NK-92 treated with Interleukin-12 subunit alpha and Interleukin-12 subunit beta, amount 100 ng/mL, for 24 hours (cell line): Measurements from ENCODE around the gene AFDN.

Experiments used
- DNase-seq: peaks from one replicate; lab custom pipeline; 2025; lab: John Stamatoyannopoulos, UW

AFDN gene

DNA sequence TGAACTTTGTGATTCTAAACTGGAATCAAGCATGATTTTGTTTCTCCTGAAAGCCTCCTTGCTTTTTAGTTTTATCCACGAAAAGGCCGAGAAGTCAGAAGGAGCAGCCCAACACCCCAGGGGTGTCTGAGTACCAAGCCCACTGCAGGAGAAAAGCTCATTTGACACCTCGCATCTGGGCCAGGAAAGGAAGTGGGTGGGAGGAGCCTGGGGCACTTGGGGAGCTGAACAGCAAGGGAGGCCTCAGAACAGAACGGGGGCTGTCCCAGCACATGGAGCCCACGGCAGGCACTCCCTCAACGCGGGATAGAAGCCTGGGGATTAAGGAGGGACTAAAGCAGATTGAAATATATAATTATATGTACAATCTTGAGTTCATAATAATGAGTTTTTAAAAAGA, 177.3 kb downstream of the AFDN start:
- no peak for DNase-seq

- no peak for DNase-seq
Observed at GRCh38 chr6:168004945-168005344, 178.2 kb downstream of the AFDN start.

DNA sequence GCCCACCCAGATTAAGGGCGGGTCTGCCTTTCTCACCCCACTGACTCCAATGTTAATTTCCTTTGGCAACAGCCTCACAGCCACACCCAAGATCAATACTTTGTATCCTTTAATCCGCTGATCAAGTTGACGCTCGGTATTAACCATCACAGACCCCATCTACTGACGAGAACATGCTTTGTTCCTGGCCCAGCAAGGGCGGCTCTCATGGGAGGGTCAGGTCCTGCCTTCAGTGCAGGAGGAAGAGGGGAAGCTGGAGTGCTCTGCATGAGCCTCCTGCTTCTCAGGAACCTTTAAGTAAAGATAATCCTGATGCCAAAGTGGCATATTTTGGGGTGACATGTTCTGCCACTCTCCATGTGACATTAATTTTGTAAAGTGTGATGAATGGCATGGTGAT, 179.1 kb downstream of the AFDN start:
- no peak for DNase-seq

- DNase-seq, result no peak
Observed at GRCh38 chr6:168007592-168008338, 181.1 kb downstream of the AFDN start.

- no peak for DNase-seq
Observed at GRCh38 chr6:168009331-168009730, 182.6 kb downstream of the AFDN start.

GRCh38 chr6:168011291-168011690, 184.6 kb downstream of the AFDN start:
- no peak for DNase-seq

GRCh38 chr6:168012431-168013249, 185.9 kb downstream of the AFDN start:
- no peak for DNase-seq

DNA sequence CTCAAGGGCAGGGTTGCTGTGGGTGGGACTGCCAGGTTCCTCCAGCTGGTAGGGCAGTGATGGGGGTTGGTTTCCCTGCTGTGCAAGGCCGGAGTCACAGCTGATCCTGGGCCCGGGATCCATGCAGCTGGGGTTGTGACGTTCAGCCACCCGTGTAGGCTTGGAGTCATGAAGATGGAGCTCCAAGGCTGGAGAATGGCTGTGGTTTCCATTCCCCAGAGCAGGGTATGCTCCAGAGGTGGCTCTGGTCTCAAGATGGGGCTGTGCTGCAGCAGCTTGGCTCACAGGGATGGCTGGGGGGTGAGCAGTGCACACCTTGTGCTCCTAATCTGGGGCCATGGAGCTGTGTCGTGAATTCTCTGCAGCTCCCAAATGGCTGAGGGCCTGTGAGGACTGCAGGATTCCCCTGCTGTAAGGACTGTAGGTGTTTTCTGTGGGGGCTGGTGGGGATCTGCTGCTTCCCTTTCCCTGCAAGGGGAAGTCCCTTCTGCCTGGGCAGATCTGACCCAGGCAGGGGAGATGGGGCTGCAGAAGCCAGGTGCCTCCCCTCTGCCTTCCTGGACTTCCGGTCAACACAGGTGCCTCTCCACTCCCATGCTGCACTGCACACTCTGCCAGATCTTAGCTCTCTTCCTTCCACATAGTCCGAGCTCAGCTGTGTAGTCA, 186.7 kb downstream of the AFDN start:
- no peak for DNase-seq

- no peak for DNase-seq
Observed at GRCh38 chr6:168014428-168014827, 187.7 kb downstream of the AFDN start.

GRCh38 chr6:168015009-168015408, 188.3 kb downstream of the AFDN start:
- DNase-seq, result no peak

DNA sequence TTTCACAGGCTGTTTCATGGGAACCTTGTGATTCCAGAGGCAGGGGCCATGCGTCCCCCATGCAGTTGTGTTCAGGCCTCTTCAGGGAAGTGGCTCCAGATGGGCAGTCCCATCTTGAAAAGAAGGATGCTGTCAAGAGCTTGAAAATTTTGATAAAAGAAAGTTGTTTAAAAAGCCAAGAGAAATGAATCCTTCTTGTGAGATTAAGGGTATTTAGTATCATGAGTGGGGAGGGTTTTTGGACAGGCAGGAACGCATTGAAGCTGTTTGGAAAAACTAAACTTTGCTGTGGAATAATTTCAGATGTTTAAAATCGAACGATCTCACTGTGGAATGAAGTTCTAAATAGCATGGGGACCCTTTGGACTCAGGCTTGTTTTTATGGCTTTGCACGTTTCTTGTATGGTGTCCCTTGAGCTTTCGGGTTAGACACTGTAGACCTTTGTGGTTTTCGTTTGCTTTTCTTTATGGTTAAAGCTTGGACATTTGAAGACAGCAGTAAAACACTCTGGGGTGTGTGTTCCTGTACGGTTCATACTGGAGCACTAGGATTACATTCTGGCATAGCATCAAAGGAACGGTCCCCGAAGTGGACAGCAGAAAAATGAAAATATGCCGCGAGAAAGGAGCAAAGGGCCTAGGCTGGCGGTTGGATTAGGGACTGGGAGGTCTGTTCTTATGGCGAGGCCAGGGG, 188.9 kb downstream of the AFDN start:
- DNase-seq, result no peak

DNA sequence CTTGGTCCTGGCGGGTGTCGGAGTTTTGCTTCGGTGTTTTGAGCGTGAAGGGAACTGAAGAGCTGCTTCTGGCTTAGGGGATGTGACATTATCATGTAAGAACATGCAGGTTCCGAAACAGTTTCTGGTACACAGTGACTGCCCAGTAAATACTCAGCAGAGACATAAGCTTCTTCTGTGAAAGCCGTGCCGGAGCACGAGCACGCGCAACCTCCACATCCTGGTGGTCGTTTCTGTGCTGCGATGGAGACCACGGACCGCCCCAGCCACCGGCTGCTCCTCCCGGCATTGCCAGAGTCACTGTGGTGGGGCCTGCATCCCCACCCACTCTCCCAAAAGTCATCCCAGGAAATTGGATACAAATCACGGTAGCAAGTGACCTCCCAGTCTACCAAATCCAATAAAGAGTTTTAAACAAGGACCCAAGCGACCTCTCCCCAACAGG, 189.5 kb downstream of the AFDN start:
- no peak for DNase-seq

- no peak for DNase-seq
Observed at GRCh38 chr6:168016721-168017525, 190.2 kb downstream of the AFDN start.

DNA sequence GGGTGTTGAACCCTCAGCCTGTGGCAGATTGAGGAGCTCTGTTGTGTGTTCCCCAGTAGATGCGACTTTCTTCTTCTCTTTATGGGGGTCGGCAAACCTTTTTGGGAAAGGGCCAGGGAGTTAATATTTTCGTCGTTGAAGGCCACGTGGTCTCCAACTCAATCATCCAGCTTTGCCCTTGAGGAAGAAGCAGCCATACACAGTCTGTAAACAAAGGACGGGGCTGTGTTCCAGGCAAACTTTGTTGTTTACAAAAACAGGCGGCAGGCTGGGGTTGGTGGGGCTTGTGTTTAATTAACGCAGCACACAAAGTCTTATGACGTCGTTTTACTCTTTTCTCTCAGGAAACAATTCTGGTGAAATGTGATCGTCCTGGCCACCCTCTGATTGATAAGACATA, 190.9 kb downstream of the AFDN start:
- DNase-seq, result no peak

- no peak for DNase-seq
Observed at GRCh38 chr6:168018664-168019063, 192.0 kb downstream of the AFDN start.

DNA sequence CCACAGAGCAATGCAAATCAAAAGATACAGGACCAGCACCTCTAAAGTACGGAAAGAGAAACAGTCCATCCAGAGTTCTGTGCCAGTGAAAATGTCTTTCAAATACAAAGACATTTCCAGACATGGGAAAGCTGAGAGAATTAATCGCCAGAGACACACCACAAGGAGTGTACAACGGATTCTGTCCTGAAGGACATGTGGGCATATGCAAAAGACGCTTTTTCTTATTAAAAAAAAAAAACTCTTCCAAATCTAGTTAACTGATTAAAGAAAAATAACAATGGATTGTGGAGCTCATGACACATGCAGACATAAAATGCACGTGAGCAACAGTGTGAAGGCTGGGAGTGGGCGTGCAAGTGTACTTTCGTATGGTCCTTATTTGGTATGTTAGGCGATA, 193.5 kb downstream of the AFDN start:
- no peak for DNase-seq

DNA sequence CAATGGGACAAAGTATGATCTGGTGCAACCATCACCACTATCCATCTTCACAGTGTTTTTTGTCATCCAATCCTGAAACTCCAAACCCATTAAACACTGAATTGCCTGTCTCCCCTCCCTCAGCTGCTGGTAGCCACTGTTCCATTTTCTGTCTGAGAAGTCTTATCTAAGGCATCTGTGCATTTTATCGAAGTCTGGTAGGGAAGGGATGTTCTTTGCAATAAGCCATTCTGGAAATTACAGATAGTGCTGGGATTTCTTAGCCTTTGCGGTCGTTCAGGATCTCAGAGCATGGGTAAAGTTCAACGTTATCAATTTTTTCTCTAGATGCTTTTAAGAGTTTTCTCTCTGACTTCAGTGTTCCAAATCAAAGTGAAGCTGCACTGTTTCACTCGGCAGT, 194.9 kb downstream of the AFDN start:
- DNase-seq, result no peak
